Neuronal stem cell (in vitro differentiated cells): ENCODE data around the gene NPSR1.

Source experiments
- DNase-seq: peaks from one replicate; pipeline ENCODE4 v3.0.0-alpha.2; 2013; ENCODE audit warnings: low spot score
- H2AFZ ChIP-seq: one replicate; pipeline ENCODE4 v1.6.1; 2013; ENCODE audit warnings: mild to moderate bottlenecking, low read length, inconsistent platforms
- H2AK5ac ChIP-seq: 2 replicates; pipeline ENCODE4 v1.6.1; 2013; ENCODE audit warnings: low read depth, mild to moderate bottlenecking, inconsistent platforms, low read length, moderate library complexity, mixed read lengths
- H2BK120ac ChIP-seq: 2 replicates; pipeline ENCODE4 v1.6.1; 2013; ENCODE audit warnings: low read depth, mild to moderate bottlenecking, inconsistent platforms, low read length, moderate library complexity, mixed read lengths
- H2BK12ac ChIP-seq: one replicate; pipeline ENCODE4 v1.6.1; 2013; ENCODE audit warnings: low read length, inconsistent platforms
- H2BK15ac ChIP-seq: 2 replicates; pipeline ENCODE4 v1.6.1; 2013; ENCODE audit warnings: mild to moderate bottlenecking, low read length, inconsistent platforms, mixed read lengths
- H2BK5ac ChIP-seq: one replicate; pipeline ENCODE4 v1.6.1; 2013; ENCODE audit warnings: inconsistent platforms, mild to moderate bottlenecking, low read length, moderate library complexity
- H3K14ac ChIP-seq: one replicate; pipeline ENCODE4 v1.6.1; 2013; ENCODE audit warnings: low read length, inconsistent platforms
- H3K18ac ChIP-seq: 2 replicates; pipeline ENCODE4 v1.6.1; 2013; ENCODE audit warnings: low read length, inconsistent platforms
- H3K23ac ChIP-seq: 2 replicates; pipeline ENCODE4 v1.6.1; 2013; ENCODE audit warnings: low read depth, mild to moderate bottlenecking, mixed read lengths, low read length, inconsistent platforms; ENCODE audit not compliant: poor library complexity
- H3K27ac ChIP-seq: replicated peaks from 3 replicates; pipeline ENCODE4 v1.5.1; 2013; ENCODE audit warnings: low read length, inconsistent platforms
- H3K27me3 ChIP-seq, 3 experiments: 2 replicates each; pipeline ENCODE4 v1.6.1; 2013; ENCODE audit warnings: low read length in 3 of 3, mild to moderate bottlenecking in 2 of 3, inconsistent platforms in 1 of 3, low read depth in 1 of 3, mixed read lengths in 1 of 3, moderate library complexity in 1 of 3; ENCODE audit not compliant: control insufficient read depth in 3 of 3, insufficient read depth in 3 of 3
- H3K36me3 ChIP-seq, 2 donors: replicated peaks in 1 of 2; 2 replicates each; pipeline ENCODE4 v1.6.1; 2013; ENCODE audit warnings: low read length in 2 of 2; ENCODE audit not compliant: control insufficient read depth in 2 of 2, insufficient read depth in 2 of 2
- H3K4ac ChIP-seq: 2 replicates; pipeline ENCODE4 v1.6.1; 2013; ENCODE audit warnings: inconsistent platforms, mild to moderate bottlenecking, low read length, moderate library complexity
- H3K4me1 ChIP-seq, 2 donors: 1 replicate in 1 of 2; 2 replicates in 1 of 2; pipeline ENCODE4 v1.6.1; 2013; ENCODE audit warnings: low read length in 2 of 2, low read depth in 1 of 2; ENCODE audit not compliant: control insufficient read depth in 2 of 2, insufficient read depth in 1 of 2
- H3K4me2 ChIP-seq: one replicate; pipeline ENCODE4 v1.6.1; 2013; ENCODE audit warnings: mild to moderate bottlenecking, low read length, inconsistent platforms; ENCODE audit not compliant: insufficient read depth, poor library complexity, severe bottlenecking
- H3K4me3 ChIP-seq, 2 donors: 2 replicates each; pipeline ENCODE4 v1.5.1; 2013; ENCODE audit warnings: low read length in 2 of 2, mild to moderate bottlenecking in 2 of 2, inconsistent platforms in 1 of 2, moderate library complexity in 1 of 2
- H3K79me1 ChIP-seq: one replicate; pipeline ENCODE4 v1.6.1; 2013; ENCODE audit warnings: low read depth, mild to moderate bottlenecking, inconsistent platforms, low read length, moderate library complexity
- H3K9ac ChIP-seq: one replicate; pipeline ENCODE4 v1.6.1; 2013; ENCODE audit warnings: mild to moderate bottlenecking, low read depth, low read length, inconsistent platforms; ENCODE audit not compliant: poor library complexity
- H3K9me3 ChIP-seq, 2 donors: replicated peaks in 1 of 2; 2 replicates each; pipeline versions ENCODE3 to v1.6.1; 2013; ENCODE audit warnings: low read length in 2 of 2, mild to moderate bottlenecking in 2 of 2, inconsistent platforms in 1 of 2, low read depth in 1 of 2, mixed read lengths in 1 of 2, moderate library complexity in 1 of 2; ENCODE audit not compliant: control insufficient read depth in 2 of 2, insufficient read depth in 1 of 2
- H4K8ac ChIP-seq: one replicate; pipeline ENCODE4 v1.6.1; 2013; ENCODE audit warnings: low read depth, mild to moderate bottlenecking, inconsistent platforms, low read length, moderate library complexity
- H4K91ac ChIP-seq: one replicate; pipeline ENCODE4 v1.6.1; 2013; ENCODE audit warnings: low read length, low read depth, mild to moderate bottlenecking, inconsistent platforms; ENCODE audit not compliant: poor library complexity
- WGBS, 2 donors: extraction: QIAGEN DNeasy Blood & Tissue Kit; methylation state at CpG; one replicate each; pipeline ENCODE4 v1.1.7; 2013; ENCODE audit warnings: missing lambda C conversion rate in 2 of 2, mixed read lengths in 1 of 2; ENCODE audit not compliant: insufficient read length in 2 of 2, insufficient replicate concordance in 1 of 2; ENCODE audit errors: extremely low coverage in 2 of 2; 5-methylcytosine and 5-hydroxymethylcytosine counted together

The NPSR1 gene

GRCh38 chr7:34723866-34724490 is 66.0 kb downstream of the NPSR1 start:
- H3K79me1 ChIP-seq = no peaks in the 10 kb centered on the region
- H4K8ac ChIP-seq = no peak overlapping the region
- H3K4ac ChIP-seq = no peak overlapping the region
- H3K9ac ChIP-seq = no peak overlapping the region
- H3K14ac ChIP-seq = no peak overlapping the region
- no peak for DNase-seq
- H2BK12ac ChIP-seq = no peak overlapping the region
- no peak overlapping the region for H3K4me3 ChIP-seq
- peaks cover 0 to 5% of the 10 kb centered on the region in 2 donors for H3K4me1 ChIP-seq
- no peaks in the 10 kb centered on the region for H3K27me3 ChIP-seq
- H3K18ac ChIP-seq = no peak overlapping the region
- H2BK120ac ChIP-seq = no peak overlapping the region
- no peak overlapping the region for H2BK5ac ChIP-seq
- no peak overlapping the region for H3K4me2 ChIP-seq
- no peak overlapping the region for H2BK15ac ChIP-seq
- H3K27ac ChIP-seq = no peak overlapping the region
- no CpG with 5 or more reads among the region's 2 CpGs for WGBS, 2 donors
- H4K91ac ChIP-seq = no peak overlapping the region
- no peak overlapping the region for H3K23ac ChIP-seq
- H2AK5ac ChIP-seq = no peak overlapping the region
- H3K9me3 ChIP-seq = no peaks in the 10 kb centered on the region
- no peak overlapping the region for H2AFZ ChIP-seq
- H3K36me3 ChIP-seq = no peaks in the 10 kb centered on the region

- Histone ChIP-seq H2AFZ (no peak overlapping the region), H3K79me1 (no peaks in the 10 kb centered on the region), H4K8ac (no peak overlapping the region), H3K4me3 (no peak overlapping the region), H3K4me2 (no peak overlapping the region), H3K9ac (no peak overlapping the region), H2BK120ac (no peak overlapping the region), H3K27ac (no peak overlapping the region), H2BK5ac (no peak overlapping the region), H3K27me3 (no peaks in the 10 kb centered on the region), H4K91ac (no peak overlapping the region), H2BK12ac (no peak overlapping the region), H3K18ac (no peak overlapping the region), H3K9me3 (no peaks in the 10 kb centered on the region), H3K4me1 (peaks cover 0 to 5% of the 10 kb centered on the region in 2 donors), H2BK15ac (no peak overlapping the region), H2AK5ac (no peak overlapping the region), H3K4ac (no peak overlapping the region), H3K36me3 (no peaks in the 10 kb centered on the region), H3K14ac (no peak overlapping the region), H3K23ac (no peak overlapping the region)
- no peak for DNase-seq
- WGBS, 2 donors = no CpG with 5 or more reads among the region's 1 CpG
Observed at GRCh38 chr7:34726221-34726620, 68.2 kb downstream of the NPSR1 start.

GRCh38 chr7:34727464-34727995 is 69.5 kb downstream of the NPSR1 start:
- Histone ChIP-seq H3K14ac (no peak overlapping the region), H3K27ac (no peak overlapping the region), H2BK120ac (no peak overlapping the region), H2BK5ac (no peak overlapping the region), H3K4me3 (no peak overlapping the region), H3K36me3 (no peaks in the 10 kb centered on the region), H3K79me1 (no peaks in the 10 kb centered on the region), H4K8ac (no peak overlapping the region), H3K4ac (no peak overlapping the region), H2BK12ac (no peak overlapping the region), H3K23ac (no peak overlapping the region), H3K9ac (no peak overlapping the region), H2AFZ (no peak overlapping the region), H3K4me2 (no peak overlapping the region), H2BK15ac (no peak overlapping the region), H4K91ac (no peak overlapping the region), H2AK5ac (no peak overlapping the region), H3K4me1 (peaks cover 0 to 5% of the 10 kb centered on the region in 2 donors), H3K9me3 (no peaks in the 10 kb centered on the region), H3K18ac (no peak overlapping the region), H3K27me3 (no peaks in the 10 kb centered on the region)
- WGBS, 2 donors = no CpG with 5 or more reads among the region's 2 CpGs
- DNase-seq = no peak

GRCh38 chr7:34728156-34728555 is 70.1 kb downstream of the NPSR1 start:
- H3K18ac ChIP-seq = no peak overlapping the region
- H4K91ac ChIP-seq = no peak overlapping the region
- H3K79me1 ChIP-seq = no peaks in the 10 kb centered on the region
- H3K36me3 ChIP-seq = no peaks in the 10 kb centered on the region
- no peak overlapping the region for H3K9ac ChIP-seq
- H2BK12ac ChIP-seq = no peak overlapping the region
- H3K14ac ChIP-seq = no peak overlapping the region
- WGBS, 2 donors = no CpG with 5 or more reads among the region's 7 CpGs
- no peaks in the 10 kb centered on the region for H3K9me3 ChIP-seq
- no peak overlapping the region for H3K4me3 ChIP-seq
- H2AFZ ChIP-seq = no peak overlapping the region
- H2BK120ac ChIP-seq = no peak overlapping the region
- no peak overlapping the region for H2BK15ac ChIP-seq
- no peak overlapping the region for H2BK5ac ChIP-seq
- H3K4me1 ChIP-seq = no peaks in the 10 kb centered on the region
- H3K4me2 ChIP-seq = no peak overlapping the region
- DNase-seq = no peak
- H2AK5ac ChIP-seq = no peak overlapping the region
- no peak overlapping the region for H3K27ac ChIP-seq
- no peak overlapping the region for H4K8ac ChIP-seq
- H3K23ac ChIP-seq = no peak overlapping the region
- H3K4ac ChIP-seq = no peak overlapping the region
- no peaks in the 10 kb centered on the region for H3K27me3 ChIP-seq
